SU-DHL-6 (cell line): ENCODE measurements around the gene FADS3.

Source experiments
- H2AFZ ChIP-seq: fragments of 200-600 bp; sonication (generic); 2 replicates; pipeline ENCODE4 v1.6.1; 2014; ENCODE audit warnings: low read depth, mild to moderate bottlenecking, moderate library complexity, mixed read lengths, antibody characterized with exemption, low read length; ENCODE audit not compliant: severe bottlenecking
- H3F3A ChIP-seq: fragments of 200-600 bp; shearing (Covaris generic); 2 replicates; pipeline ENCODE4 v1.6.0; 2016; ENCODE audit warnings: antibody characterized with exemption, mild to moderate bottlenecking; ENCODE audit not compliant: insufficient read depth
- H3K27ac ChIP-seq: fragments of 200-600 bp; sonication (generic); 2 replicates; pipeline ENCODE4 v1.5.1; 2016; ENCODE audit warnings: low read depth, mild to moderate bottlenecking, low read length, moderate library complexity, mixed read lengths
- H3K27me3 ChIP-seq: fragments of 200-600 bp; sonication (generic), shearing (Covaris generic); 2 replicates; pipeline ENCODE4 v1.6.0; 2014; ENCODE audit warnings: mild to moderate bottlenecking, low read length
- H3K36me3 ChIP-seq: fragments of 200-600 bp; sonication (generic); 2 replicates; pipeline ENCODE4 v1.6.1; 2014; ENCODE audit warnings: mild to moderate bottlenecking, low read length, mixed read lengths
- H3K4me2 ChIP-seq: fragments of 300-600, 200-600 bp; shearing (Covaris generic), sonication (generic); 2 replicates; pipeline ENCODE4 v1.6.0; 2014; ENCODE audit warnings: low read length, low read depth, mild to moderate bottlenecking; ENCODE audit not compliant: poor library complexity, severe bottlenecking
- H3K4me3 ChIP-seq: fragments of 200-600 bp; sonication (generic); 2 replicates; pipeline ENCODE4 v1.5.1; 2014; ENCODE audit warnings: antibody characterized with exemption, low read length, mild to moderate bottlenecking, mixed read lengths; ENCODE audit not compliant: insufficient read depth, poor library complexity, severe bottlenecking
- H3K79me2 ChIP-seq: fragments of 200-600 bp; sonication (generic); 2 replicates; pipeline ENCODE4 v1.6.1; 2014; ENCODE audit warnings: mild to moderate bottlenecking, low read length, moderate library complexity; ENCODE audit not compliant: insufficient read depth
- H3K9ac ChIP-seq: fragments of 200-600 bp; sonication (generic); 2 replicates; pipeline ENCODE4 v1.7.0; 2014; ENCODE audit warnings: mild to moderate bottlenecking, low read length
- H3K9me2 ChIP-seq: fragments of 200-600 bp; sonication (generic); replicated peaks from 2 replicates; pipeline ENCODE4 v1.6.1; 2014; ENCODE audit warnings: low read length; ENCODE audit not compliant: insufficient read depth
- H3K9me3 ChIP-seq: fragments of 200-600 bp; sonication (generic); 2 replicates; pipeline ENCODE4 v1.6.1; 2014; ENCODE audit warnings: low read length, mixed read lengths; ENCODE audit not compliant: insufficient read depth
- H4K20me1 ChIP-seq: fragments of 200-600 bp; sonication (generic); 2 replicates; pipeline ENCODE4 v1.6.1; 2014; ENCODE audit warnings: low read depth, mild to moderate bottlenecking, antibody characterized with exemption, low read length, moderate library complexity, mixed read lengths
- CTCF ChIP-seq: fragments of 200-600 bp; sonication (generic); IDR thresholded peaks from one replicate; pipeline ENCODE4 v1.5.1; 2017; ENCODE audit warnings: antibody characterized with exemption, mild to moderate bottlenecking, low read length, moderate library complexity; ENCODE audit not compliant: insufficient read depth, poor library complexity, severe bottlenecking
- EZH2phosphoT487 ChIP-seq: fragments of 200-600 bp; sonication (generic), shearing (Covaris generic); conservative IDR thresholded peaks from 2 replicates; pipeline ENCODE4 v1.6.1; 2018; ENCODE audit warnings: mild to moderate bottlenecking, antibody characterized with exemption, low read length, moderate library complexity, mixed read lengths

Gene FADS3

DNA sequence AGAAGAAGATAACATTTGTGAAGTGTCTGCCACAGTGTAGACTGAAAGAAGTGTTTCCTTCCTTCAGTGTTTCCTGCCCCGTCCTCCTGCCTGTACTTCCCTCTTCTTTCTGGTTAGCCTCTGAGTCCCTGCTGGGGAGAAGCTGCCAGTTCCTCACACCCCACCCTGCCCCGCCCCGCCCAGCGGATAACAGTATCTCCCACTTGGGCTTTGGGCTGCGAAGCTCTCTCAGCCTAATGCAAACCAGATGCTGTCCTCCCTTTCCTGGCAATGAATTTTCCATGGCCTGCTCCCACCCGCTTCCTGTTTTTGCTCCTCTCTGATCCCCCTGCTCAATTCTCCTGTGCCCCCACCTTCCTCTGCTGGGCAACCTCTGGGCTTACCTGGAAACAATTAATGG lies 31.2 kb upstream of the FADS3 start:
- Histone ChIP-seq H3K9me3 (no peaks in the 10 kb centered on the region), H3K4me3 (no peak overlapping the region), H2AFZ (no peak overlapping the region), H3K4me2 (no peak overlapping the region), H3K27me3 (no peaks in the 10 kb centered on the region), H4K20me1 (no peaks in the 10 kb centered on the region), H3K79me2 (no peaks in the 10 kb centered on the region), H3K9me2 (no peaks in the 10 kb centered on the region), H3K27ac (no peak overlapping the region), H3F3A (no peaks in the 10 kb centered on the region), H3K9ac (no peak overlapping the region), H3K36me3 (no peaks in the 10 kb centered on the region)
- TF ChIP-seq EZH2phosphoT487 = no peak
- no peak for TF ChIP-seq CTCF

DNA sequence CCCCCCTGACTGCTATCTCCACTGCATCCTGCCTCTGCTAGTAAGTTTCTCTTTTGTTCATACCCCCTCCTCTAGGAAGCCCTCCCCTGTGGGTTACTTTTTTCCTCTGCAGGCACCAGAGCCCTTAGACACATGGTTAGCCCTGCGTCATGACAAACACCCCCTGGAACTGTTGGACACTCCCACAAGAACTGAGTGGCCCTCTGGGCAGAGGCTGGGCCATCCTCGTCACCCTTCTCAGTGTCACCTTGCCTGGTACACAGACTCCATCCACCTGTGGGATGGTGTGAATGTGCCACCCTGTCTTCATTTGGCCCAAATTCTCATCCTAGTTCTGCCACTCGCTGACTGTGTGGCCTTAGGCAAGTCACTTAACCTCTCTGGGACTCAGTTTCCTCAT lies 30.1 kb upstream of the FADS3 start:
- TF ChIP-seq EZH2phosphoT487 (no peak), CTCF (no peak)
- no peak overlapping the region for H3K27ac ChIP-seq
- H3K9me3 ChIP-seq = no peaks in the 10 kb centered on the region
- no peaks in the 10 kb centered on the region for H3K36me3 ChIP-seq
- no peaks in the 10 kb centered on the region for H3F3A ChIP-seq
- H3K4me3 ChIP-seq = no peak overlapping the region
- H2AFZ ChIP-seq = no peak overlapping the region
- no peaks in the 10 kb centered on the region for H3K9me2 ChIP-seq
- H3K79me2 ChIP-seq = no peaks in the 10 kb centered on the region
- H3K9ac ChIP-seq = no peak overlapping the region
- H3K4me2 ChIP-seq = no peak overlapping the region
- no peaks in the 10 kb centered on the region for H3K27me3 ChIP-seq
- H4K20me1 ChIP-seq = no peaks in the 10 kb centered on the region

DNA sequence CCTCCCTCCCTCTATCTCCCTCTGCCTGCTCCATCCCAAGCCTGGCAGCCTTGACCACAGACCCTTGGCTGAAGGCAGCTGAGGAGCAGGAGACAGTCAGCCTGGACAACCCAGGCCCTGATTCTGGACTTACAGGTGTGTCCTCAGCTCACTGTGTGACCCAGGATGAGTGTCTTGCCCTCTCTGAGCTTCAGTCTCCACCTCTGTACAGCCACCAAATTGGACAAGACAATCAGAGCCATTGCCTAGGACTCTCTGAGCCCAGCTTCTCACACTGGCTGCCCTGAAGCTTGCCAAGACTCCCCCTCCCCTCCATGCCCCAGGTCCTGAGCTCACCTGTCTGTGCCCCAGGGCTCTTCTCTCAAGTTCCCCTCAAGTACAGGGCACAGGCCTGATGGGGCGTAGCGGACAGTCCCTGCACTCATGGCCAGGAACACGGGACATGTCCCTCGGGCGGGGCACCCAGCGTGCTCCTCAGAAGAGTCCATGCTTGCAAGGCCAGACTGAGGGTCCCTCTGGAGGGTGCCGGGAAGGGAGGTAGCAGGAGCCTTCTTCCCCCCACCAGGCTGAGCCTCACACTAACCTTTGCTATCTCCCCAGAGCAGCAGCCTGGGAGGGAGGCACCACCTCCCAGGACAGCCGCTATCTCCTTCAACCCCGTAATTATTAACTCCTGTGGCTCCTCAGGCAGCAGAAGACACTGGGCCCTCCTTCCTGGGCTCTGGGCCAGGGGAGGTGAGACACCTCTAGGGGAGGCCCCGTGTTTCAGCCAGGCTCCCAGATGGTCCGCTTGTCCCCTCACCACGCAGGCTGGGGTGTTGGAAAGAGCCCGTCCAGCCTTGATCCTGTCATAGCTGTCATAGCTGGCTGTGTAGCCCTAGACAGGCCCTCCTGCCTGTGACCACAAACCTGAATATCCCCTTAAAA lies 28.6 kb upstream of the FADS3 start:
- no peak overlapping the region for H3K4me2 ChIP-seq
- no peak for TF ChIP-seq EZH2phosphoT487
- no peak for TF ChIP-seq CTCF
- H3K9ac ChIP-seq = no peak overlapping the region
- H3K79me2 ChIP-seq = no peaks in the 10 kb centered on the region
- H3K27me3 ChIP-seq = no peaks in the 10 kb centered on the region
- H3K36me3 ChIP-seq = no peaks in the 10 kb centered on the region
- H2AFZ ChIP-seq = no peak overlapping the region
- H4K20me1 ChIP-seq = no peaks in the 10 kb centered on the region
- H3K27ac ChIP-seq = no peak overlapping the region
- H3F3A ChIP-seq = no peaks in the 10 kb centered on the region
- H3K9me2 ChIP-seq = no peaks in the 10 kb centered on the region
- H3K4me3 ChIP-seq = no peak overlapping the region
- no peaks in the 10 kb centered on the region for H3K9me3 ChIP-seq
